Measurements from ENCODE around the gene TAF15. TPM values are rescaled to one million over a fixed set of nuclear protein-coding genes. Genes with fewer than 3 reads are reported as not detected.

Gene TAF15
- total RNA-seq, result 100 to 1,000 TPM in 1 of 4 donors, 10 to 100 TPM in 3; 62.8 to 115 (median 88.4) TPM

DNA sequence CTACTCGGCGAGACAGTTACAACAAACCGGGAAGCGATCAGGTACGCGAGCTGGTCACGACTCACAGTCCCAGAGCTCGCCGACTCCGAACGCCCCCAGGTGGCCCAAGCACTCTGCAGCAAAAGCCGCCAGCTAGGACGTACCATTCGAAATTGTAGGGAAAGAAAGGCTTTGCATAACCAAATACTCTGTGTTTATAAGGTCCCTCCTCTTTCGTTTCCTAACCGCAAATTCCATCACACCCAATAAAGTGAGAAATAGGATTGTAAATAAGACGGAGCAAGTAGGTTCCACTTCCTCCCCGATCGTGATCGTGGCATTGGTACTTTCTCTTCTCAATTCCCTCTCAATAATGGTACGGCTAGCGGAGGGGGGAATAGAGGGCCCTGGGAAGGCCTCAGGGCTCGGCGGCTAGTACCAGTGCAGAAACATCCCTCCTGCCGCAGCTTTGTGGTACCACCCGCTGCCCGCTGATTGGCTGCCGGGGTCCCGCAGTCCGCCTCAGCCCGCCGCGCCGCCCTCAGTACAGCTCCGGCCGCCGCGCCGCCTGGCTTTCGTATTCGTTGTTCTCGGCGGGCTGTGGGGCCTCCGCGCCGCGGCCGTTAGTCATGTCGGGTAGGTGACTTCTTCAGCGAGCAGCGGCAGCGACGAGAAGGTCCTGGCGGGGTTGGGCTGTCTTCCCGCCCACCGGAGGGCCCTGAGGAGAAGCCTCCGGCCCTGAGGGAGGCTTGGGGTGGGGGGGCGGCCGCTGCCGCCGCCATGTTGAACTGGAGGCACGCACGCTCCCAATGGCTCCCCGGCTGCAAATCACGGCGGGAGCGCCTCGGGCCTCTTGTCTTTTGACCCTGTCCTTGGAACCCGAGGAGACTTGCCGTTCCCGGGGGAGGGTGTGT is at the start of gene TAF15:
TAF15 (plus strand) TSS at position 523 of the 893 bp plus-strand sequence; CDS start at position 609, 86 bp downstream.
- Histone ChIP-seq H3K27ac (peak within 1 kb of the TSS; percentile 89 to 98 (median 94)), H3K27me3 (no peaks in the 10 kb centered on the region), H3K4me3 (peak within 1 kb of the TSS; percentile 81 to 98 (median 90)), H3K9me3 (no peaks in the 10 kb centered on the region), H3K4me1 (peaks cover 0 to 55% (median 34%) of the 10 kb centered on the region in 4 donors), H3K36me3 (no peaks in the 10 kb centered on the region)
- peak; percentile 92 for DNase-seq (ENCODE audit: low spot score in 2 of 2)
- TF ChIP-seq EP300 (IDR thresholded peaks at IDR 0.05) (peak; percentile 42 to 100), POLR2A (IDR thresholded peaks at IDR 0.05) (peak; percentile 99)
- TF ChIP-seq, protein P1, sequence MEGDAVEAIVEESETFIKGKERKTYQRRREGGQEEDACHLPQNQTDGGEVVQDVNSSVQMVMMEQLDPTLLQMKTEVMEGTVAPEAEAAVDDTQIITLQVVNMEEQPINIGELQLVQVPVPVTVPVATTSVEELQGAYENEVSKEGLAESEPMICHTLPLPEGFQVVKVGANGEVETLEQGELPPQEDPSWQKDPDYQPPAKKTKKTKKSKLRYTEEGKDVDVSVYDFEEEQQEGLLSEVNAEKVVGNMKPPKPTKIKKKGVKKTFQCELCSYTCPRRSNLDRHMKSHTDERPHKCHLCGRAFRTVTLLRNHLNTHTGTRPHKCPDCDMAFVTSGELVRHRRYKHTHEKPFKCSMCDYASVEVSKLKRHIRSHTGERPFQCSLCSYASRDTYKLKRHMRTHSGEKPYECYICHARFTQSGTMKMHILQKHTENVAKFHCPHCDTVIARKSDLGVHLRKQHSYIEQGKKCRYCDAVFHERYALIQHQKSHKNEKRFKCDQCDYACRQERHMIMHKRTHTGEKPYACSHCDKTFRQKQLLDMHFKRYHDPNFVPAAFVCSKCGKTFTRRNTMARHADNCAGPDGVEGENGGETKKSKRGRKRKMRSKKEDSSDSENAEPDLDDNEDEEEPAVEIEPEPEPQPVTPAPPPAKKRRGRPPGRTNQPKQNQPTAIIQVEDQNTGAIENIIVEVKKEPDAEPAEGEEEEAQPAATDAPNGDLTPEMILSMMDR (IDR thresholded peaks at IDR 0.05), result peak; percentile 60 to 82 (median 69)
- WGBS, 2 donors, result 0% methylated on average over 26 to 64 of the region's 71 CpGs

DNA sequence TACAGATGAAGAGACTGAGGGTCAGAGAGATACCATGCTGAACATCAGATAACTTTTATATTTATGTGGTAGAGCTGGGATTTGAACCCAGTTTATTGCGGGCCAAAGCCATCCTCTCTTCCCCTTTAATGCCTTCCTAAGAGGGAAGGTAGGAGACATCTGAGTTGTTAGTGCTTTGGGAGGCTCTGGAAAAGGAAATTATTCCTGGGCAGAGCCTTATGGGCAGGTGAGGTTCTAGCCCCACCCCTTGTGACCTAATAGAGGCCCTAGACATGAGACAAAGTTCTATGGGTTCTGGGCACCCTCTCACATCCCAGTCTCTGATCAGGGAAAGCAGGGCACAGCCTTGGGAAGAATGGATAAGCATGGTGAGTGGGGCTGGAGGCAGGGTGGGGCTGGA is 48.7 kb upstream of the TAF15 start, which contains the start of gene C17orf50:
C17orf50 (plus strand) TSS at position 301 of the 400 bp plus-strand sequence; CDS start at position 356, 55 bp downstream.
- TF ChIP-seq, protein P1 (IDR thresholded peaks at IDR 0.05), result no peak
- TF ChIP-seq EP300 (IDR thresholded peaks at IDR 0.05) (no peak), POLR2A (IDR thresholded peaks at IDR 0.05) (no peak)
- H3K27ac ChIP-seq, result no peak within 1 kb of the TSS
- DNase-seq (ENCODE audit: low spot score in 2 of 2), result no peak
- peaks cover 0 to 21% (median 13%) of the 10 kb centered on the region in 4 donors for H3K4me1 ChIP-seq
- H3K36me3 ChIP-seq, result no peaks in the 10 kb centered on the region
- 75 to 82% methylated on average over 1 of the region's 1 CpG for WGBS, 2 donors
- H3K9me3 ChIP-seq, result no peaks in the 10 kb centered on the region
- no peak within 1 kb of the TSS for H3K4me3 ChIP-seq
- no peaks in the 10 kb centered on the region for H3K27me3 ChIP-seq

DNA sequence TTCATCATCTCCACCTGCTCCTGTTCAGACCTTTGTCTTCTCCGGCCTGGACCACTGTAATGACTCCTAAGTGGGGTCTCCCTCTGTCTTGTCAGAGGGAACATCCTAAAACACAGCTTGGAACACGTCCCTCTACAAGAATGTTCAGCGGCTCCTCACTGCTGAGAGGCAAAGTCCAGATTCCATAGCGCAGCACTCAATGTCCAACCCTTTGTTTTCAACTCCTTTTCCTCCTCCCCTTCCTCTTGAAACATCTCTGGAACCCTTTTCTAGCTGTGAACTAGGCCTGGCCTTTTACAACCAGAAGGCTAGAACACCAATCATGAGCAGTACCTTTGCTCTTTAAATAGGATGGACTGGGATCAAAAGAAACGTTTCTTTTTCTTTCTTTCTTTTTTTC is 47.7 kb upstream of the TAF15 start:
- DNase-seq (ENCODE audit: low spot score in 2 of 2), result no peak
- Histone ChIP-seq H3K27ac (no peak overlapping the region), H3K36me3 (no peaks in the 10 kb centered on the region), H3K4me3 (no peak overlapping the region), H3K27me3 (no peaks in the 10 kb centered on the region), H3K9me3 (no peaks in the 10 kb centered on the region), H3K4me1 (peaks cover 0 to 32% (median 23%) of the 10 kb centered on the region in 4 donors)
- WGBS, 2 donors, result 74 to 77% methylated on average over 5 of the region's 5 CpGs
- TF ChIP-seq EP300 (IDR thresholded peaks at IDR 0.05), result no peak
- no peak for TF ChIP-seq POLR2A (IDR thresholded peaks at IDR 0.05)
- TF ChIP-seq, protein P1 (IDR thresholded peaks at IDR 0.05), result no peak

DNA sequence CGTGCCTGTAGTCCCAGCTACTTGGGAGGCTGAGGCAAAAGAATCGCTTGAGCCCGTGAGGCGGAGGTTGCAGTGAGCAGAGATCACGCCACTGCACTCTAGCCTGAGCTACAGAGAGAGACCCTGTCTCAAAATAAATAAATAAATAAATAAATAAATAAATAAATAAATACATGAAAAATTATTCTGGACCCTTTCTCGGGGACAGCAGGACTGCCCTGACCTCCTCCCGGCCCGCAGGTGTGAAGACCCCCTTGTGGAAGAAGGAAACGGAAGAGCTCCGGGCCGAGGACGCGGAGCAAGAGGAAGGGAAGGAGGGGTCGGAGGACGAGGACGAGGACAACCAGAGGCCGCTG is 45.5 kb upstream of the TAF15 start:
- no peaks in the 10 kb centered on the region for H3K27me3 ChIP-seq
- WGBS, 2 donors, result 32% methylated on average over 17 of the region's 17 CpGs
- H3K27ac ChIP-seq, result peak overlapping the region in 3 of 4 donors; percentile 54 to 77 (median 68)
- peak overlapping the region; percentile 21 to 67 (median 42) for H3K4me3 ChIP-seq
- TF ChIP-seq, protein P1 (IDR thresholded peaks at IDR 0.05), result no peak
- TF ChIP-seq POLR2A (IDR thresholded peaks at IDR 0.05) (no peak), EP300 (IDR thresholded peaks at IDR 0.05) (no peak)
- H3K36me3 ChIP-seq, result no peaks in the 10 kb centered on the region
- H3K4me1 ChIP-seq, result peaks cover 0 to 43% (median 29%) of the 10 kb centered on the region in 4 donors
- H3K9me3 ChIP-seq, result no peaks in the 10 kb centered on the region
- DNase-seq (ENCODE audit: low spot score in 2 of 2), result no peak

All from tibial nerve (tissue), 4 donors.